ENCODE results near the gene FAM53A.
"Not testable (repeated sequence)": the region's sequence is repeated elsewhere in the genome, so short reads cannot be mapped to it uniquely, and the experiment has no call there.

The FAM53A gene

DNA sequence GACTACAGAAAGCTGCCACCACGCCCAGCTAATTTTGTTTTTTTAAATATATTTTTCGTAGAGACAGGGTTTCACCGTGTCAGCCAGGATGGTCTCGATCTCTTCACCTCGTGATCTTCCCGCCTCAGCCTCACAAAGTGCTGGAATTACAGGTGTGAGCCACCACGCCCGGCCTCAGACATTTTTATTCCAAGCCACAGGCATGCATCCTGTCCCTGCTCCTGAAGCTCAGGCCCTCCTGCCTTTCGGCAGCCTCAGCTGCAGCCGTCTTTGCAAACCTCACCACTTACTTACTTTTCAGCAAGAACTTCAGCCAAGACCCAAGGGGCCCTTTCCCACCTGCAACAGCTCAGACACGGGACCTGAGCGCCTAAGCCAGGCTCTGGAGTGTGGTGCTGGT is 26.0 kb downstream of the FAM53A start:
- FAIRE-seq: no peak

GRCh38 chr4:1656986-1657385 is 27.1 kb downstream of the FAM53A start:
- no peak for FAIRE-seq

GRCh38 chr4:1656132-1656531 is 28.0 kb downstream of the FAM53A start:
- FAIRE-seq: no peak

DNA sequence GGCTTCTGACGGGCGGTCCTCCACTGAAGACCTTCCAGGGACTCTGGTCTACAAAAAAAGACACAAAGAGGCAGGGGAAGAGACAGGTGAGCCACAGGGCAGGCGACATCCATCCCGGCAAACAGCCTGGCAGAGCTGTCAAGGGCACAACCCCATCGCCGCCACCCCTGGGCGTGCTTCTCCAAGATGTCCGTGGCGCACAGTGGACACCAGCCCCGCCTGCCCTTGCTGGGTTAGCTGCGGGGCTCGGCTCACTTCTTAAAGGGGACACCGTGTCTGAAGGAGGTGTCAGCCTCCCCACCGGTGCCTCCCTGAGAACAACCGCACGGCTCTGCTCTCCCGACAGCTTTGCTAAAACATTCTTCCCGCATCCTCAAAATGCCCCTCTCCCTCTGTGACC is 28.4 kb downstream of the FAM53A start:
- FAIRE-seq: no peak

GRCh38 chr4:1655081-1655480 is 29.0 kb downstream of the FAM53A start:
- FAIRE-seq: no peak

GRCh38 chr4:1654216-1654955 is 29.7 kb downstream of the FAM53A start:
- no peak for FAIRE-seq

DNA sequence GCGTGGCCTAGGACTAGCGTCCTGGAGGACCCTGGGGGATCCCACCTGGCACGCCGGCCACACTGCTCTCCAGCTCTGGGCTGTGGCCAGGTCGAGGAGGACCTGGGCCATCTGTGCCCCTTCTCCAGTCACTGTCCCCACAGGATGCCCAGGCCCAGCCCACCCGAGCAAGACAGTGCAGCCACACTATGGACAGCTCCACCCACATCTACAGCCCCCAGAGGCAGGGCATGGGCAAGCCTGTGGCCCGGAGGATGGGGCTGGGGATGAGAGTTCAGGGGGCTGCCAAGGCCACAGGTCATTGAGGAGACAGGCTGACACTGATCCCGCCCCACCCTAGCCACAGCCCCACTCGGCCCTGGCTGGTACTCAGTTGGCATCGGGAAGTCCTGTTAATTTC is 30.3 kb downstream of the FAM53A start:
- no peak for FAIRE-seq

GRCh38 chr4:1652088-1652487 is 32.0 kb downstream of the FAM53A start:
- no peak for FAIRE-seq

GRCh38 chr4:1651609-1652008 is 32.5 kb downstream of the FAM53A start:
- FAIRE-seq: no peak

DNA sequence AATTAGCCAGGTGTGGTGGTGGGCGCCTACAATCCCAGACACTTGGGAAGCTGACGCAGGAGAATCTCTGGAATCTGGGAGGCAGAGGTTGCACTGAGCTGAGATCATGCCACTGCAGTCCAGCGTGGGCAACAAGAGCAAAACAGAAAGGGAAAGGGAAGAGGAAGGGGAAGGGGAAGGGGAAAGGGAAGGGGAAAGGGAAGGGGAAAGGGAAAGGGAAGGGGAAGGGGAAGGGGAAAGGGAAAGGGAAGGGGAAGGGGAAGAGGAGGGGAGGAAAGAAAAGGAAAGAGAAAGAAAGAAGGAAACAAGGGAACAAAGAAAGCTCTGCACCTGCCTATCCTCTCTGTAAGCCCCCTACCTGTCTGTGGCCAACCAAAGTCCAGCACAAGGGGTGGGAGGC is 35.2 kb downstream of the FAM53A start:
- no peak for FAIRE-seq

DNA sequence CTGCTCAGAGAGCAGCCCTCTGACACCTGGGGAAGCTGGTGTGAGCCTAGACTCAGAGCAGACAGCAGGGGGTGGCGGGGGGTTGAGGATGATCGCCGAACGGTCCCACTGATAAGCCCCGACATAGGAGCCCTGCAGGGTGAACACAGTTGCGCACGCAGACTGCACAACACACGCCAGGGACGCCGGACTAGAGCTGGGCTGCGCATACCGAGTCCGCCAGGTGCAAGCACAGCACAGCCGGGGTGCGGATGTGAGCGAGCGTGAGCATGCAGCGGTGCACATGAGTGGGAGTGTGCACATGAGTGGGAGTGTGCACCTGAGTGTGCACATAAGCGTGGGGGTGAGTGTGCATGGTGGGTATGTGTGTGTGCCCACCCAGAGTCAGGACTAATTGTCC is 36.7 kb downstream of the FAM53A start:
- no peak for FAIRE-seq

DNA sequence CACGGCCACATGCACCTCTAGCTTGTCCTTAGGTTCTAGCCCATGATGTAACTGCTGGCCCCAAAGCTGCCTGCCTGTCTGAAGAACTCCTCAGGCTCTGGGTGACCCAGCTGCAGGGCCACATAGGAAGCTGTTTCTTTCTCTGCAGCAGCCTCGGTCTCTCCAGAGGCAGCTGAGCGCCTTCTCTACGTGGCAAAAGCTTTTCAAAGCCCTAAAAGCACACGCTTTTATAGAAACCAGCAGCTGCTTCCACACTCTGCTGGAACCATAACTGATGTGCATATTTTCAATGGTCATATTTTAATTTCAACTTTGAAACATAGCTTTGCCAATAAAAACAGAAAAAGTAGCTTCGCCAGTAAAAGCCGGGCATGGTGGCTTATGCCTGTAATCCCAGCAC is 37.4 kb downstream of the FAM53A start:
- FAIRE-seq: no peak

GRCh38 chr4:1644891-1645657 is 39.0 kb downstream of the FAM53A start:
- no peak for FAIRE-seq

- no peak for FAIRE-seq
These were observed 40.0 kb downstream of the FAM53A start for GRCh38 chr4:1643971-1644735.

DNA sequence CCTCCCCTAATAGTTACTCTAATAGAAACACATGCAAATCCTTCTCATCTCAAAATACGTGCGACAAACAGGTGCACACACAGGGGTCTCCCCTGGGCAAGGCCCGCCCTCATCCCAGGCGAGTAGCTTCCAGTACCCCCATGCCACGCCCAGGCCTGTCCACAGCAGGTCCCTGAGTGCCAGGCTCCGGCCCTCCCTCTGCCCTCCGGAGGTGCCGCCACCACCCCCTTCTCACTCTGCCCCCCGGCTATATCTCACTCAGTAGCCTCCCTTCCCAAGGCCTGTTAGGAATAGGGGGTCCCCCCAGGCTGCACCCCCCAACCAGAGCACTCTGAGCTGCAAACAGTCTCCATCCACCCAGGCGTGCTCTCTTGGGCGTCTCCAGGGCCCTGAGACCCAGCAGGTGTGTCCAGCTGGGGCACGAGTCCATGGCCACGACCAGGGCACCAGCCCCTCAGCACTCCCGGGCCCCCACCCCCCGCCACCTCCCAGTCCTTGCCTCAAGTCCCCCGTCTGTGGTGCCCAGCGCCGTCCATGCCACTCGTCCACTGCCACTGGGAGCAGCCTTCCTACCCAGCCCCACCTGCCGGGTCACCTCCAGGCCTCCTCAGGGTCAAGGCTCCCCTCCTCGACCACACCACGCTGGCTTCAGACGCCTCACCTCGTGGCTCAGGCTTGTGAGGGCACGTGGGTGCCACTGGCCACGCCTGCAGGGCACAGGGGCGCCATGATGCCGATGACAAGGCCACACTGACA is 41.7 kb downstream of the FAM53A start:
- no peak for FAIRE-seq

GRCh38 chr4:1641671-1642070 is 42.4 kb downstream of the FAM53A start:
- no peak for FAIRE-seq

DNA sequence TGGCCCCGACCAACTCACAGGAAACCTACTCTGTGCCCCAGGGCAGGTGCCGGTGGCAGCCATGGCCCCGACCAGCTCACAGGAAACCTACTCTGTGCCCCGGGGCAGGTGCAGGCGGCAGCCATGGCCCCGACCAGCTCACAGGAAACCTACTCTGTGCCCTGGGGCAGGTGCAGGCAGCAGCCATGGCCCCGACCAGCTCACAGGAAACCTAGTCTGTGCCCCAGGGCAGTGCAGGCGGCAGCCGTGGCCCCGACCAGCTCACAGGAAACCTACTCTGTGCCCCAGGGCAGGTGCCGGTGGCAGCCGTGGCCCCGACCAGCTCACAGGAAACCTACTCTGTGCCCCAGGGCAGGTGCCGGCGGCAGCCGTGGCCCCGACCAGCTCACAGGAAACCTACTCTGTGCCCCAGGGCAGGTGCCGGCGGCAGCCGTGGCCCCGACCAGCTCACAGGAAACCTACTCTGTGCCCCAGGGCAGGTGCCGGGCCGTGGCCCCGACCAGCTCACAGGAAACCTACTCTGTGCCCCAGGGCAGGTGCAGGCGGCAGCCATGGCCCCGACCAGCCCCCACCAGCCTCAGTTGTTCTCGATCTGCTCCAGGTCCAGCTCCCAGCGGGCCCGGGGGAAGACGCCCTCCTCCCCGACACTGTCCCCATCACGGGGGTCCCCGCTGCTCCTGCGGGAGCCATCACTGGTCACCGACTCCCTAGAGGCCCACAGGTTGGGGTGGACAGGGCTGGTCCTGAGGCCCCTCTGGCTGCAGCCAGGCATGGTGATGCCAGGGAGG is 43.2 kb downstream of the FAM53A start:
- not testable (repeated sequence) for FAIRE-seq

DNA sequence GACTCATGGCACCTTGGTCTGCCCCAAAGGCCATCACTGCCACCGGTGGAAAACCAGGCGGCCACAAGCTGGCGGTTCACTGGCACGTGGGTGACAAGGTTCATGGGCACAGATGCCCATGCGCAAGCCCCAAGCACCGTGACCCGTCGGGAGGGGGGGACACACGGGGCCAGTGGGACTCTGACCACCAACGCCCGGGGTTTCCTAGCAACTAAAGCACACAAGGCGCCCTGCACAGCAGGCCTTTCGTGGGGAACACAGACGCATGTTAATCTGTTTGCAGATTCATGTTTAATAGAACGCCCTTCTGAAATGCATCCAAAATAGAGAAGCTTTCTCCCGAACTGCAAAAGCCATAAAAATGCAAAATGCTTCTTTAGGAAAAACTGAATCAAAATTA is 43.9 kb downstream of the FAM53A start:
- no peak for FAIRE-seq

DNA sequence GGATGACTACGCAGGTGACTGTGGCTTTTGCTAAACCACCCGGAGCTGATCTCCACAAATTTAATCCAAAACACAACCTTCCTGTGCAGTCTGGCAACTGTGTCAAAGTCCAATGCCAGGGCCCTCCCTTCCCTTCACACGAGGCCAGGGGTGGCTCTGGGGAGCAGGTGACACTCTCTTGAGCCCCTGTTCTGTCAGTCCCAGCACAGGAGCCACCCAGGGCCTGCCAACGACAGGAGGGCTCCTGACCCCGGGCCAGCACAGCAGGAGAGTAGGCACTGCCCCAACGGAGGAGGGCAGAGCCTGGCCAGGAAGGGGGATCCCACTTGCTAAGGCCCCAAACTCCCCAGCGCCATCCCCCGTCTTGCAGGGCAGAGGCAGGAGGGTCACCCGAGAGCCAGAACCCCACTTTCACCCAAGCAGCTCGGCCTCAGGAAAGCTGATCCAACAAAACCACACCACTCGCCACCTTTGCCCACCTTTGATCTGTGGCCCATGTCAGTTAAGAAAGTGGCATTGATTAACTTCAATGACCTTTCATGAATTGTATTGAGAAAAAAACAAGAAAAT is 44.7 kb downstream of the FAM53A start:
- FAIRE-seq: no peak

DNA sequence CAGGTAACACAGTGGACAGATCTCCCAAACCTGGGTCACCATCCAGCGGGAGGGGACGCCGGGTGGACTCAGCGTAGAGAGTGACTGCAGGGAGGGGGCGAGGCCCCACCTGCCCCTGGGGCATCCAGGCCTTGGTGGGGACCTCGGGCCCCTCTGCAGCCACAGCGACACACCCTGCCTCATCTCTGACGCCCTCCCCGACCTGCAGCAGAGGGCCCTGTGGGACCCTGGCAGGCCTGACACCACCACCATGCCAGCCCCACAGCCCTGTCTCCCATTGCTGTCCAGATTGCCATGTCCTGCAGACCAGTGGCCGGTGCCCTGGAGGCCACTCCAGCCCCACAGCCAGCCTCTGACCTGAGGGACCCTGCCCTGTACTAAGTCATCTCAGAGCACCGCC is 45.2 kb downstream of the FAM53A start:
- FAIRE-seq: no peak

GRCh38 chr4:1638272-1638598 is 45.9 kb downstream of the FAM53A start:
- FAIRE-seq: no peak

Measured in A204.1 (cell line).